Fibroblast of mammary gland (primary cell): Measurements from ENCODE around the gene MYO15A.

Source experiments
- DNase-seq: peaks from one replicate; pipeline ENCODE4 v3.0.0-alpha.2; 2010; ENCODE audit warnings: low read depth
- H3K4me3 ChIP-seq: 2 replicates; pipeline ENCODE4 v1.5.1; 2011; ENCODE audit warnings: low read depth, mild to moderate bottlenecking, low read length, moderate library complexity; ENCODE audit not compliant: control insufficient read depth
- CTCF ChIP-seq: conservative IDR thresholded peaks from 2 replicates; pipeline ENCODE4 v1.5.1; 2011; ENCODE audit warnings: low read depth, low read length, inconsistent platforms; ENCODE audit not compliant: control insufficient read depth, insufficient read depth

The MYO15A gene

DNA sequence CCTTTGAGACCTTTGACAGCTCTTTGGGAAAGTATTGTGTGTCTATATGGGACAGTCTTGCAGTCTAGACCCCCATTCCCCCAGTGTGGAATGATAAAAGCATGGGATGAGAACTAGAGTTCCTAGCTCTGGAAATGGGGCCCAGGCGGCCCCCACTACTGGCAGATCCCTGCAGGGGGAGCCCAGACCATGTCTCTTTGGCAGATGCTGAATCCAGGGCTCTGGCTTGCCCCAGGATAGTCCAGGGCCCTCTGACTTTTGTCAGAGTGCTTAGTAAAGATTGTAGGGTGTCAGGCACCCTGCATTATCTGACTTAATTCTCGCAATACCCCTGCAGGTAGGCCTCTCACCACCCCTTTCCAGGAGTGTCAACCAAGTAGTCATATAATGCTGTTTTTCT, 83.4 kb downstream of the MYO15A start:
- H3K4me3 ChIP-seq: no peak overlapping the region
- peak; percentile 44 for TF ChIP-seq CTCF
- DNase-seq: peak; percentile 10

GRCh38 chr17:18194394-18194793, 85.8 kb downstream of the MYO15A start:
- DNase-seq: no peak
- H3K4me3 ChIP-seq: no peak overlapping the region
- TF ChIP-seq CTCF: no peak

- H3K4me3 ChIP-seq: no peak overlapping the region
- DNase-seq: no peak
- TF ChIP-seq CTCF: no peak
Observed at GRCh38 chr17:18194804-18195203, 86.2 kb downstream of the MYO15A start.

- DNase-seq: no peak
- H3K4me3 ChIP-seq: no peak overlapping the region
- TF ChIP-seq CTCF: no peak
Observed at GRCh38 chr17:18195246-18195645, 86.7 kb downstream of the MYO15A start.

DNA sequence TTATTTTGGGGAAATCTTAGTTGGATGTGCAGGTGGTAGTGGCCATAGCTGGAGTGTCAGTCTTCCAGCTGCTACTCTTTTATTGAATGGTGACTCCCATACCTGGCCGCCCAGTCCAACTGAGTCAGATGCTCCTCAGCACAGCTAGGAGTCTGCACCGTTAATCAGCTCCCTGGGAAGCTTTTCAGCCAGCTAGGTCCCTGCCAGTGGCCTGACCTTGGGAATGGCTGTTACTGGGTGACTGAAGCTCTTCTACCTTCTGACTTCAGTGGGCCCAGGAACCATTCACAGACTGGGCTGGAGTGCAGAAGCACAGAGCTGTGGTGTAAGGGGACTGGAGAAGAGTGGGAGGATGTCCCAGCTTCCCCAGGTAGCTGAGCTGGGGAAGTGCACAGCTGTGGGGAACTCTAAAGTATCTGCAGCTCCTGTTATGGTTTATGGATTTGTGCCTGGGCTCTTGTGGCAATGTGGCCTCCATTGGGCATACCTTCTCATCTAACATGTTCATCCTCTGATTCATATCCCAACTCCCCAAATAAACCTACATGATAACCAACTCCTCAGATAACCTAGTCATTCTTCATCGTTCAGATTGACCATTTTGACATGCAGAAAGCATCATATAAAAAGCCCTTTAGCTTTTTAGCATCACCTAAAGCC, 89.1 kb downstream of the MYO15A start:
- TF ChIP-seq CTCF: no peak
- no peak for DNase-seq
- no peak overlapping the region for H3K4me3 ChIP-seq

- DNase-seq: no peak
- no peak overlapping the region for H3K4me3 ChIP-seq
- TF ChIP-seq CTCF: no peak
Observed at GRCh38 chr17:18198530-18198929, 90.0 kb downstream of the MYO15A start.

DNA sequence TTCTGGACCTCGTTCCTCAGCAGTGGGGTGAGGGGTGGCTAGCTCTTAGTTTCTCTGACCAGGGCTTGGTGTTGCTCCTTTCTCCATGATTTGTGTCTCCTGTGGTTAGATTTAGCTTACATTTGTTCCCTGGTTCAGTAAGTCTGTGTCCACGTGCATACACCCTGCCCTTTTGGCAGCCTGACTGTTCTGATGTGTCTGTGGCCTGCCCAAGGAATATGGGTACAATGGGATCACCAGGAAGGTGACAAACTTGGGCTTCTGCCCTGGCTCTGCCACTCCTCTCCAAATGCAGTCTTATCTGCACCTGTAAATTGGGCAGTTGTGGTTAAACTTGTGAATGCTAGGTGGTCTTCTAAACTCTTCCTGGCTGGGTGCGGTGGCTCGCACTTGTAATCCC, 92.6 kb downstream of the MYO15A start:
- no peak for TF ChIP-seq CTCF
- no peak overlapping the region for H3K4me3 ChIP-seq
- DNase-seq: no peak
